Sigmoid colon (tissue), 7 donors: ENCODE results near the gene HPF1. TPM values are rescaled to one million over a fixed set of nuclear protein-coding genes. Genes with fewer than 3 reads are reported as not detected.

Experiments
- DNase-seq: peaks from one replicate; pipeline ENCODE4 v3.0.0-alpha.2; 2019
- H3K27ac ChIP-seq, 4 donors: fragments of 200-600 bp; sonication (generic); one replicate each; pipeline ENCODE4 v1.5.1; 2016 to 2019; ENCODE audit warnings: mild to moderate bottlenecking in 1 of 4
- H3K27me3 ChIP-seq, 3 donors: fragments of 200-600 bp; sonication (generic); one replicate each; pipeline ENCODE4 v1.5.1; 2019; ENCODE audit warnings: mild to moderate bottlenecking in 1 of 3
- H3K36me3 ChIP-seq, 4 donors: fragments of 200-600 bp; sonication (generic); one replicate each; pipeline ENCODE4 v1.5.1; 2016 to 2019
- H3K4me1 ChIP-seq, 4 donors: fragments of 200-600 bp; sonication (generic); one replicate each; pipeline ENCODE4 v1.5.1; 2017 to 2019
- H3K4me3 ChIP-seq, 4 donors: fragments of 200-600 bp; sonication (generic); one replicate each; pipeline ENCODE4 v1.5.1; 2017 to 2019; ENCODE audit warnings: mild to moderate bottlenecking in 2 of 4, moderate library complexity in 1 of 4
- H3K9me3 ChIP-seq, 4 donors: fragments of 200-600 bp in 3 of 4; sonication (generic) in 3 of 4; one replicate each; pipeline versions ENCODE4 v1.5.1 to v1.6.1; 2013 to 2019
- EP300 ChIP-seq, 4 donors: sonication (generic); formaldehyde crosslinking; IDR thresholded peaks; one replicate each; pipeline ENCODE4 v1.6.1; 2017; ENCODE audit warnings: antibody characterized with exemption in 4 of 4
- POLR2A ChIP-seq, 2 donors: fragments of 450-650 bp; IDR thresholded peaks; one replicate each; pipeline ENCODE4 v1.6.1; 2016; ENCODE audit warnings: antibody characterized with exemption in 2 of 2, mild to moderate bottlenecking in 2 of 2, moderate library complexity in 2 of 2
- POLR2AphosphoS5 ChIP-seq, 4 donors: sonication (generic); formaldehyde crosslinking; IDR thresholded peaks; one replicate each; pipeline ENCODE4 v1.6.1; 2017; ENCODE audit warnings: antibody characterized with exemption in 4 of 4
- WGBS, 2 donors: extraction: QIAGEN DNeasy Blood & Tissue Kit; methylation state at CpG; one replicate each; pipeline ENCODE4 v1.1.7; 2013; 5-methylcytosine and 5-hydroxymethylcytosine counted together
- intact Hi-C: fragments of 100-400 bp; cut with DNase I; formaldehyde crosslinking; loops from one replicate; pipeline ENCODE4 v1.15.1; 2023
- polyA plus RNA-seq, 3 donors: library from polyadenylated mRNA; stranded (reverse); fragments of 200-250 nt; gene quantifications; one replicate each; pipeline ENCODE4 v1.2.3, GENCODE V29; 2013
- total RNA-seq, 4 donors: library from RNA; depleted of rRNA; stranded (reverse); fragments of >200 nt; gene quantifications; one replicate each; pipeline ENCODE4 v1.1.0, GENCODE V29; 2016
- TF ChIP-seq, protein P1 (sequence below), 4 experiments: fragments of 450-650 bp in 3 of 4; fragments of 200-600 bp in 1 of 4; IDR thresholded peaks; one replicate each; pipeline ENCODE4 v1.5.1; 2016 to 2019; ENCODE audit warnings: antibody characterized with exemption in 4 of 4, mild to moderate bottlenecking in 3 of 4, moderate library complexity in 2 of 4
- donor health status: healthy with polysubstance abuse.
- donor health status: Bipolar disorder and iron deficiency.
- donor health status: healthy.

Gene HPF1
- total and polyA plus RNA-seq, 7 donors: 15.7 to 70.3 (median 25.8) TPM

GRCh38 chr4:169799260-169799659, 41.5 kb upstream of the HPF1 start:
- WGBS, 2 donors: 89% methylated on average over 4 of the region's 4 CpGs
- Histone ChIP-seq H3K27ac (no peak overlapping the region), H3K36me3 (no peaks in the 10 kb centered on the region), H3K4me1 (no peaks in the 10 kb centered on the region), H3K4me3 (no peak overlapping the region), H3K9me3 (no peaks in the 10 kb centered on the region), H3K27me3 (no peaks in the 10 kb centered on the region)
- intact Hi-C loops: loop anchor here (10.0 kb wide), 1 partner anchor 184 kb away; the partner anchor contains the start of gene NEK1
- TF ChIP-seq POLR2AphosphoS5 (IDR thresholded peaks at IDR 0.05) (no peak), EP300 (IDR thresholded peaks at IDR 0.05) (no peak)
- DNase-seq: no peak

GRCh38 chr4:169795585-169795984, 37.8 kb upstream of the HPF1 start:
- no peak overlapping the region for H3K27ac ChIP-seq
- peaks cover 0 to 17% (median 4%) of the 10 kb centered on the region in 3 donors for H3K27me3 ChIP-seq
- peaks cover 0 to 10% (median 7%) of the 10 kb centered on the region in 4 donors for H3K4me1 ChIP-seq
- H3K9me3 ChIP-seq: no peaks in the 10 kb centered on the region
- 56 to 58% methylated on average over 4 of the region's 4 CpGs for WGBS, 2 donors
- H3K4me3 ChIP-seq: no peak overlapping the region
- no peak for DNase-seq
- H3K36me3 ChIP-seq: no peaks in the 10 kb centered on the region
- intact Hi-C loops: loop anchor here (10.0 kb wide), 1 partner anchor 181 kb away; the partner anchor contains the start of gene NEK1
- TF ChIP-seq POLR2A (IDR thresholded peaks at IDR 0.05) (no peak), EP300 (IDR thresholded peaks at IDR 0.05) (no peak), POLR2AphosphoS5 (IDR thresholded peaks at IDR 0.05) (no peak)
- TF ChIP-seq, protein P1, sequence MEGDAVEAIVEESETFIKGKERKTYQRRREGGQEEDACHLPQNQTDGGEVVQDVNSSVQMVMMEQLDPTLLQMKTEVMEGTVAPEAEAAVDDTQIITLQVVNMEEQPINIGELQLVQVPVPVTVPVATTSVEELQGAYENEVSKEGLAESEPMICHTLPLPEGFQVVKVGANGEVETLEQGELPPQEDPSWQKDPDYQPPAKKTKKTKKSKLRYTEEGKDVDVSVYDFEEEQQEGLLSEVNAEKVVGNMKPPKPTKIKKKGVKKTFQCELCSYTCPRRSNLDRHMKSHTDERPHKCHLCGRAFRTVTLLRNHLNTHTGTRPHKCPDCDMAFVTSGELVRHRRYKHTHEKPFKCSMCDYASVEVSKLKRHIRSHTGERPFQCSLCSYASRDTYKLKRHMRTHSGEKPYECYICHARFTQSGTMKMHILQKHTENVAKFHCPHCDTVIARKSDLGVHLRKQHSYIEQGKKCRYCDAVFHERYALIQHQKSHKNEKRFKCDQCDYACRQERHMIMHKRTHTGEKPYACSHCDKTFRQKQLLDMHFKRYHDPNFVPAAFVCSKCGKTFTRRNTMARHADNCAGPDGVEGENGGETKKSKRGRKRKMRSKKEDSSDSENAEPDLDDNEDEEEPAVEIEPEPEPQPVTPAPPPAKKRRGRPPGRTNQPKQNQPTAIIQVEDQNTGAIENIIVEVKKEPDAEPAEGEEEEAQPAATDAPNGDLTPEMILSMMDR (IDR thresholded peaks at IDR 0.05): no peak

DNA sequence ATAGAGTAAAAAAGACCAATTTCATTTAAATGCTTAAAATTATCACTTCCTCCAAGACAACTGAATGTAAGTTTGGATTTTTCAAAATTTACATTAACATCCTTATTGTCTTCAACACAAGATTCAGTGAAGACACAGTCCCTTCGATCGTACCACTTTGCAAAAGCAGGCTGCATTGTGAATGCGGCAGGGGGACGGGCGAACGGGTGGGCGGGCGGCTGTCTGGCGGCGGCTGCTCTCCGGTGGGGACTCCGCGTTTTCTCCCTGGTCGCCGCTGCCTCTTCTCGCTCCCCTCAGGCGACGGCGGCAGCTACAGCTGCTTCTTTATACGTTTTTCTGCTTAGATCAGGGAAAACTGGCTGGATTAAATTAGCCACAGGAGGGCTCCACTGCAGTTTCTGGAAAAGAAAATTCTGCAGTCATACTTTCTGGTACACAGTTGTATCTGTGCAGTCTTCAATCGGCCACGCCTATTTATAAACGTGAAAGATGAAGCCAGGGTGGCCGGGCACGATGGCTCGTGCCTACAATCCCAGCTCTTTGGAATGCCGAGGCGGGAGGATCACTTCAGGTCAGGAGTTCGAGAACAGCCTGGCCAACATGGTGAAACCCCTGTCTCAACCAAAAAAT, 33.9 kb upstream of the HPF1 start:
- TF ChIP-seq, protein P1 (IDR thresholded peaks at IDR 0.05): peak in 2 of 4 experiments; percentile 23 to 46
- TF ChIP-seq POLR2A (IDR thresholded peaks at IDR 0.05): no peak
- no peak for TF ChIP-seq EP300 (IDR thresholded peaks at IDR 0.05)
- TF ChIP-seq POLR2AphosphoS5 (IDR thresholded peaks at IDR 0.05): no peak
- no peaks in the 10 kb centered on the region for H3K36me3 ChIP-seq
- 5 to 8% methylated on average over 29 of the region's 29 CpGs for WGBS, 2 donors
- H3K4me1 ChIP-seq: peaks cover 0 to 10% (median 7%) of the 10 kb centered on the region in 4 donors
- intact Hi-C loops: loop anchor here (10.0 kb wide), 1 partner anchor 177 kb away; the partner anchor contains the start of gene NEK1
- H3K27ac ChIP-seq: no peak overlapping the region
- no peaks in the 10 kb centered on the region for H3K9me3 ChIP-seq
- no peak for DNase-seq
- H3K27me3 ChIP-seq: peaks cover 0 to 54% (median 4%) of the 10 kb centered on the region in 3 donors
- H3K4me3 ChIP-seq: peak overlapping the region in 3 of 4 donors; percentile 20 to 33 (median 30)

- H3K4me3 ChIP-seq: no peak overlapping the region
- WGBS, 2 donors: 15 to 63% methylated on average over 2 of the region's 2 CpGs
- TF ChIP-seq, protein P1 (IDR thresholded peaks at IDR 0.05): no peak
- H3K36me3 ChIP-seq: no peaks in the 10 kb centered on the region
- no peak for DNase-seq
- H3K4me1 ChIP-seq: peaks cover 0 to 10% (median 7%) of the 10 kb centered on the region in 4 donors
- no peak overlapping the region for H3K27ac ChIP-seq
- H3K27me3 ChIP-seq: peaks cover 0 to 57% (median 4%) of the 10 kb centered on the region in 3 donors
- H3K9me3 ChIP-seq: no peaks in the 10 kb centered on the region
- intact Hi-C loops: loop anchor here (10.0 kb wide), 1 partner anchor 176 kb away; the partner anchor contains the start of gene NEK1
These were observed 33.3 kb upstream of the HPF1 start for GRCh38 chr4:169791062-169791461.

DNA sequence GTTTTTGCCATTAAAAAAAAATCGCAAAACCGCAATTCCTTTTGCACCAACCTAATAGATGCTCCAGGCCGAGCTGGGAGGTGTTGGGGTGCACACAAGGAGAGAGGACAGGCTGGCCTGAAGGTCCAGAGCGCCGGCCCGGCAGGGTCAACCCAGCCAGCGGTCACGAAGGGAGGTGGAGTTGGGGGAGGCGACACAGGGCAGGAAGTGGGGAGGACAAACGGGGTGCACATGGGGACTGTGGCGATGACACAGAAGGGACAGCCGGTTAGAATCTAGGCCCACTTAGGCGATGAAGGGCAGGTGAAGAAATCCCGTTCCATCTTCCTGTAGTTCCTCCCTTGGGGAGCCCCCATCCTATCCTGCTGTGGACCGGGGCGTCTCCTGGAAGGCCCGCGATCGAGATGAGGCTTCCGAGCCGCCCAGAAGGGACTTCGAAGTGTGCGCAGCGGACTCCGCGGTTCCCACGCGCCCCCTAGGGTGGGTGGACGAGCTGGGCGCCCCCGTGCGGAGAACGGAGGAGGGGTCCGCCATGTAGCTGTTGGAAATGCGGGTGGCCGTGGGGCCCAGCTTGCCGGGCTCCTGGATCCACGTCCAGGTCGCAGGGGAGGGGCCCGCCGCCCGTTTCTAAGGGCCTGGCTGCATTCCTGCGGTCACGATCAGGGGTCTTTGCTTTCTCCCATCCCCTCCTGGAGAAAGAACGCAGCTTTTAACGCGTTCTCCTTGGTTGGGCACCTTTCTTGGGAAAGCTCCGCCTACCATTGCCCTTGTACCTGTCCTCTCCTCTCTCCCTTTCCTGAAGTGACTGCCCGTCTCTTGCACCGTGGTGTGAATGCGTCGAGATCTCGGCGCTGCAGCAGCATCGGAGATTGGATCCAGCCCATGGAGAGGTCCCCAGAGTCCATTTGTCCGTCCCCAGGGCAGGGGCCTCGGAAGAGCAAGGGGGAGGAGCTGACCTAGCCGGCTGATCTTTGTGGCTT, 17.0 kb upstream of the HPF1 start:
- intact Hi-C loops: no loop called here
- 35% methylated on average over 58 of the region's 58 CpGs for WGBS, 2 donors
- no peak for DNase-seq

More for the DNA sequence above, 17.0 kb upstream of the HPF1 start:
- Histone ChIP-seq H3K36me3 (no peaks in the 10 kb centered on the region), H3K27me3 (peaks cover 7 to 23% (median 17%) of the 10 kb centered on the region in 3 donors), H3K4me1 (peaks cover 0 to 6% (median 5%) of the 10 kb centered on the region in 4 donors), H3K27ac (no peak overlapping the region), H3K9me3 (no peaks in the 10 kb centered on the region), H3K4me3 (peak overlapping the region in 3 of 4 donors; percentile 9 to 18 (median 17))
- TF ChIP-seq POLR2AphosphoS5 (IDR thresholded peaks at IDR 0.05): no peak
- TF ChIP-seq EP300 (IDR thresholded peaks at IDR 0.05): no peak
- no peak for TF ChIP-seq POLR2A (IDR thresholded peaks at IDR 0.05)
- TF ChIP-seq, protein P1 (IDR thresholded peaks at IDR 0.05): no peak
